Activated naive CD4-positive, alpha-beta T cell treated with anti-CD3 and anti-CD28 coated beads, Interleukin-2, amount 50 U/mL, for 24 hours (primary cell): ENCODE measurements around the gene SERPIND1.
A peak's percentile ranks its signal among the peaks of the same experiment; 100 is the strongest.
"Not testable (repeated sequence)": the region's sequence is repeated elsewhere in the genome, so short reads cannot be mapped to it uniquely, and the experiment has no call there.

Experiments
- H3K27ac Mint-ChIP-seq: one replicate; pipeline ENCODE4 v1.8.0; 2021; ENCODE audit warnings: mild to moderate bottlenecking, mixed read lengths
- H3K27me3 Mint-ChIP-seq: one replicate; pipeline ENCODE4 v1.8.0; 2021; ENCODE audit warnings: mixed read lengths
- H3K36me3 Mint-ChIP-seq: one replicate; pipeline ENCODE4 v1.8.0; 2021; ENCODE audit warnings: mixed read lengths
- H3K4me1 Mint-ChIP-seq: one replicate; pipeline ENCODE4 v1.8.0; 2021; ENCODE audit warnings: mixed read lengths
- H3K4me3 Mint-ChIP-seq: one replicate; pipeline ENCODE4 v1.8.0; 2021; ENCODE audit warnings: mild to moderate bottlenecking, mixed read lengths
- H3K9me3 Mint-ChIP-seq: one replicate; pipeline ENCODE4 v1.8.0; 2021; ENCODE audit warnings: mixed read lengths

The SERPIND1 gene

GRCh38 chr22:20808844-20809243 lies 34.9 kb downstream of the SERPIND1 start:
- Mint-ChIP-seq H3K4me1 (peaks cover 14% of the 10 kb centered on the region), H3K27ac (no peak overlapping the region), H3K36me3 (peaks cover 25% of the 10 kb centered on the region), H3K9me3 (no peaks in the 10 kb centered on the region), H3K27me3 (no peaks in the 10 kb centered on the region), H3K4me3 (no peak overlapping the region)

DNA sequence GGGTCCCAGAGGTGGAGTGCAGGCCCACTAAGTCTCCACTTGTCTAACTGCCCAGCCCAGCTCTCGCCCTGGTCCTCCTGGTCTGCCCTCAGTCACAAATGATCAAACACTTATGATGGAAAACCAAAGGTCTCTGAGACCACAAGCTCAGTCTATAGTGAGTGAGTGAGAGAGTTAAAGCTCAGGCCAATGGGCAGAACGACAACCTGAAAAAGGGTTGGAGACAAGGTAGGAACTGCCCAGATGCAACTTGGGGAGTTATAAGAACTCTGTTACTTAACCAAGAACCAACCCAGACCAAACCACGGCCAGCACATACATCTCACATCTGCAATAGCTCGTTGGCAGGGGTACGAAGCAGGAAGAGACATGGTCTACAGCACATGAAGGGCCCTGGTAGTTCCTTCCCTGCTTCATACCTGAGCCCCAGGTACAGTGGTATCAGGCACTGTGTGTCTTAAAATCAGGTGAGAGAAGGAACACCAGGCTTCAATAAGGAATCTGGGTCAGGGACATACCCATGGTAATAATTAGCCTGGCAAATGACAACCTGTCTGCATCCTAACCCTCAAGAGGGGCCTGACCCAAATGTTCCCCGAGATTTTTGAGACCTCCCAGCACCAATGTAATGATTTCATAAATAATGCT lies 35.7 kb downstream of the SERPIND1 start:
- H3K4me1 Mint-ChIP-seq, result peaks cover 14% of the 10 kb centered on the region
- H3K27me3 Mint-ChIP-seq, result no peaks in the 10 kb centered on the region
- H3K9me3 Mint-ChIP-seq, result no peaks in the 10 kb centered on the region
- H3K36me3 Mint-ChIP-seq, result peaks cover 26% of the 10 kb centered on the region
- H3K4me3 Mint-ChIP-seq, result no peak overlapping the region
- no peak overlapping the region for H3K27ac Mint-ChIP-seq

GRCh38 chr22:20810645-20811044 lies 36.7 kb downstream of the SERPIND1 start:
- Mint-ChIP-seq H3K9me3 (no peaks in the 10 kb centered on the region), H3K27ac (peak overlapping the region; percentile 87), H3K4me3 (peak overlapping the region; percentile 9), H3K27me3 (no peaks in the 10 kb centered on the region), H3K4me1 (peaks cover 14% of the 10 kb centered on the region), H3K36me3 (peaks cover 26% of the 10 kb centered on the region)

GRCh38 chr22:20811171-20811570 lies 37.3 kb downstream of the SERPIND1 start:
- Mint-ChIP-seq H3K36me3 (peaks cover 27% of the 10 kb centered on the region), H3K27me3 (no peaks in the 10 kb centered on the region), H3K4me1 (peaks cover 14% of the 10 kb centered on the region), H3K27ac (peak overlapping the region; percentile 87), H3K4me3 (peak overlapping the region; percentile 9), H3K9me3 (no peaks in the 10 kb centered on the region)

DNA sequence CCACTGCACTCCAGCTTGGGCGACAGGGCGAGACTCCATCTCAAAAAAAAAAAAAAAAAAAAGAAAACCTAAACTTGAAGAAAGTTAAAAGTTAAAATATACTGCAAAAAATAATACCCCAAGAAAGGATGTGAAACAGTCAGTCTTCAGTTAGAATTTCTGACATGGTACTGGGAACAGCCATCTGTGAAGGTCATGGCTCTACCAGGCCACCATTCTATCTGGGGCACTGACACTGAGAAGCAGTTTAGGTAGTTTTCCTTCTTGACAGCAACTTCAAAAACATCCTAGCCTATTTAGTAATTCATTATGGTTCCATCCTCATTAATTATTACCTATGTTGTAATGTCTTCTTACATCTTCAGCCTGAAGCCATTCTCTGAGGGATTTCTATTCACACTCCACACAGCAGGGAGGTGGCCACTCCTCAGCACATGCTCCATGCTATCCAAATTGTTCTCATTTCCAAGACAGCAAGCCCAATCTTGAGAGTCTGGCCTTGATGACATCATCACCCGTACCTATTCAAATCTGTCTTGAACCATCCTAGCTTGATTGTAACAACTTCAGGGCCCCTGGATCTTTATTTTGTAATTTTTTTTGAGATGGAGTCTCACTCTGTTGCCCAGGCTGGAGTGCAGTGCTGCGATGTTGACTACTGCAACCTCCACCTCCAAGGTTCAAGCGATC lies 38.2 kb downstream of the SERPIND1 start:
- H3K9me3 Mint-ChIP-seq, result no peaks in the 10 kb centered on the region
- H3K27me3 Mint-ChIP-seq, result no peaks in the 10 kb centered on the region
- H3K4me1 Mint-ChIP-seq, result peaks cover 14% of the 10 kb centered on the region
- peaks cover 27% of the 10 kb centered on the region for H3K36me3 Mint-ChIP-seq
- H3K4me3 Mint-ChIP-seq, result no peak overlapping the region
- H3K27ac Mint-ChIP-seq, result peak overlapping the region; percentile 36

- Mint-ChIP-seq H3K4me1 (peaks cover 14% of the 10 kb centered on the region), H3K9me3 (no peaks in the 10 kb centered on the region), H3K36me3 (peaks cover 27% of the 10 kb centered on the region), H3K27ac (no peak overlapping the region), H3K4me3 (no peak overlapping the region), H3K27me3 (no peaks in the 10 kb centered on the region)
Measured at GRCh38 chr22:20813056-20813455, 39.1 kb downstream of the SERPIND1 start.

GRCh38 chr22:20814221-20814808 lies 40.4 kb downstream of the SERPIND1 start:
- Mint-ChIP-seq H3K4me1 (peaks cover 14% of the 10 kb centered on the region), H3K27ac (no peak overlapping the region), H3K9me3 (no peaks in the 10 kb centered on the region), H3K4me3 (no peak overlapping the region), H3K36me3 (peaks cover 32% of the 10 kb centered on the region), H3K27me3 (no peaks in the 10 kb centered on the region)

DNA sequence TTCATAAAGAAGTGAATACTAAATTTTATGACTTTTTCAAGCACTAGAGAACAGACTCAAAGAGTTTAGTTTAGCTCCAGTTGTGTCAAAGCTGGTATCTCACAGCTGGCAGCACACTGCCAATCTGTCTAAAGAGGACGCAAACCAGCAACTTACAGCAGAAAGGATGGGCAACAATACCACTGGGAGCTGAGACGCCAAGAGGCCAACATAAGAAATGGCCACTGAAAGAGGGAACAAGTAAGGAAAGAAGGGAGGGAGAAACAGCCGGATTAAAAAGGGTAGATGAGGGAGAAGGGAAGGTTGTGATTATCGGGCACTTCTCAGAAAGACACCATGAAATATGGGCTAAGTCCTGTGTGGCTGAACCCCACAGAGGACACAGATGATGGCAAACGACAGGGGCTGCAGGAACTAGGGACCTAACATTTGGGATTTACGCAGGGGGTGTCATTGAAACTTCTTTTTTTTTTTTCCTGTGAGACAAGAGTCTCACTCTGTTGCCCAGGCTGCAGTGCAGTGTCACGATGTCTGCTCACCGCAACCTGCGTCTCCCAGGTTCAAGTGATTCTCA lies 41.7 kb downstream of the SERPIND1 start:
- Mint-ChIP-seq H3K4me3 (no peak overlapping the region), H3K4me1 (peaks cover 11% of the 10 kb centered on the region), H3K9me3 (no peaks in the 10 kb centered on the region), H3K36me3 (peaks cover 29% of the 10 kb centered on the region), H3K27me3 (no peaks in the 10 kb centered on the region), H3K27ac (no peak overlapping the region)

GRCh38 chr22:20816559-20816958 lies 42.6 kb downstream of the SERPIND1 start:
- no peak overlapping the region for H3K27ac Mint-ChIP-seq
- H3K4me3 Mint-ChIP-seq, result no peak overlapping the region
- H3K36me3 Mint-ChIP-seq, result peaks cover 25% of the 10 kb centered on the region
- no peaks in the 10 kb centered on the region for H3K27me3 Mint-ChIP-seq
- H3K4me1 Mint-ChIP-seq, result peaks cover 1% of the 10 kb centered on the region
- H3K9me3 Mint-ChIP-seq, result no peaks in the 10 kb centered on the region

DNA sequence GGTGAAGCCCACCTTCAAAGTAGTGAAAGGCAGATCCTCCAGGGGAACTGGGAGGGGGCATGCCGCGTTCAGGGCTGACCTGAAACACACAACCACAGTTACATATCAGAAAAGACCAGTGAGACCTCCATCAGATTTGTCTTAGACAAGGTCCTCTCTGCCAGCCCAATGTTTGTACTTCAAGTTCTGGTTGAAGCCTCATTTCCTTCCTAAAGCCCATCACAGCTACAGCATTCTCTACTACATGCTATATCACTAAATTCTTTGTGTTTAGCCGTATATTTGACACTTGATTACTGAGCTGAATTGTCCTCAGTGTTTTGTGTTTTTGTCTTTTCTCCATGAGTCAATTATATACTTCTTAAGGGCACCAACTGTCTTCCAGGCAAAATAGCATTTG lies 44.6 kb downstream of the SERPIND1 start:
- Mint-ChIP-seq H3K9me3 (no peaks in the 10 kb centered on the region), H3K27ac (no peak overlapping the region), H3K36me3 (peaks cover 21% of the 10 kb centered on the region), H3K4me3 (no peak overlapping the region), H3K27me3 (no peaks in the 10 kb centered on the region), H3K4me1 (no peaks in the 10 kb centered on the region)

DNA sequence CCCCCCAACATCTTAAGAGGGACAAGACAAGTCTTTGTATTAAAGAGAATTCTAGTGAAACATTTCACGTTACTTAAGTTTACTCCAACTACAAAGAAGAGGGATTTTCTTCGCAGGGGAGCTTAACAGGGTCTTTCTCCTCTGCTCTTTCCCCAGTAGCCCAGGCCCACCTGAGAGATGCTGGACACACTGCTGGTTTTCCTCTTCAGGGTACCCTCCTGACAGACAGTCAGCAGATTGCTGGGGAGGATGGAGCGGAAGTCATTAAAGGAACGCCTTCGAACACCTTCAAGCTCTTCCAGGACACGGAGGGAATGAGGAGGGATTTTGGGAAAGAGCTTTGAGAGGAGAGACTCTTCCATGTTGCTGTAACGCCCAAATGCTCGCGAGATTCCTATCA lies 45.6 kb downstream of the SERPIND1 start:
- Mint-ChIP-seq H3K36me3 (peaks cover 16% of the 10 kb centered on the region), H3K27me3 (no peaks in the 10 kb centered on the region), H3K4me3 (no peak overlapping the region), H3K9me3 (no peaks in the 10 kb centered on the region), H3K4me1 (no peaks in the 10 kb centered on the region), H3K27ac (no peak overlapping the region)

- H3K4me3 Mint-ChIP-seq, H3K27ac Mint-ChIP-seq, H3K4me1 Mint-ChIP-seq, H3K9me3 Mint-ChIP-seq, H3K27me3 Mint-ChIP-seq: not testable (repeated sequence)
- peaks cover 15% of the 10 kb centered on the region for H3K36me3 Mint-ChIP-seq
Measured at GRCh38 chr22:20821717-20822239, 47.9 kb downstream of the SERPIND1 start.

DNA sequence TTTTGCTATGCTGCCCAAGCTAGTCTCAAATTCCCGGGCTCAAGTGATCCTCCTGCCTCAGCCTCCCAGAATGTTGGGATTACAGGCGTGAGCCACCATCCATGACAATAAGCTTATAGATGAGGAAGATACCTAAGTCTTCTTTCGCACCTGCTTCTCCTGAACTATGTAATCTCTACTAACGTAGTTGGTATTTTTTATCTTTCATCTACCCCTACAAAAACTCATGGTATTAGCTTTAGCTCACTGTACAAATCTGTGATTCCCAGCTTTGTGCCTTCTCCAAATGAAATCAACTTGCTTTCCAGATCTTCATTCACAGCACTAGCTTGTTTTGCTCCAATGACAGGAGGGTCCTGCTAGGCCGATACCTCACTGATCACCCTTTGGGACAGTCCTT lies 48.3 kb downstream of the SERPIND1 start:
- Mint-ChIP-seq H3K4me3 (no peak overlapping the region), H3K4me1 (no peaks in the 10 kb centered on the region), H3K36me3 (peaks cover 19% of the 10 kb centered on the region), H3K27me3 (no peaks in the 10 kb centered on the region), H3K27ac (no peak overlapping the region), H3K9me3 (no peaks in the 10 kb centered on the region)

GRCh38 chr22:20823264-20823663 lies 49.4 kb downstream of the SERPIND1 start:
- Mint-ChIP-seq H3K27me3 (no peaks in the 10 kb centered on the region), H3K9me3 (no peaks in the 10 kb centered on the region), H3K36me3 (peaks cover 19% of the 10 kb centered on the region), H3K4me1 (no peaks in the 10 kb centered on the region), H3K4me3 (no peak overlapping the region), H3K27ac (no peak overlapping the region)

DNA sequence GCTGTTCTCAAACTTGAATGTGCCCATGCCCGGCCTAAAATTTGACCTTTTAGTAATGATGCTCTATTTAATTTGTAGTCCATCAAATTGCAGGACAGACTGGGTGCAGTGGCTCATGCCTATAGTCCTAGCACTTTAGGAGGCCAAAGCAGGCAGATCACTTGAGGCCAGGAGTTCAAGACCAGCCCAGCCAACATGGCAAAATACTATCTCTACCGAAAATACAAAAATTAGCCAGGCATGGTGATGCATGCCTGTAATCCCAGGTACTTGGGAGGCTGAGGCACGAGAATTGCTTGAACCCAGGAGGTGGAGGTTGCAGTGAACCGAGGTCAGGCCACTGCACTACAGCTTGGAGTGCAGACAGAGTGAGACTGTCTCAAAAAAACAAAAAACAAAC lies 51.3 kb downstream of the SERPIND1 start:
- H3K4me1 Mint-ChIP-seq, H3K27ac Mint-ChIP-seq, H3K27me3 Mint-ChIP-seq, H3K9me3 Mint-ChIP-seq, H3K4me3 Mint-ChIP-seq: not testable (repeated sequence)
- H3K36me3 Mint-ChIP-seq, result peaks cover 22% of the 10 kb centered on the region

DNA sequence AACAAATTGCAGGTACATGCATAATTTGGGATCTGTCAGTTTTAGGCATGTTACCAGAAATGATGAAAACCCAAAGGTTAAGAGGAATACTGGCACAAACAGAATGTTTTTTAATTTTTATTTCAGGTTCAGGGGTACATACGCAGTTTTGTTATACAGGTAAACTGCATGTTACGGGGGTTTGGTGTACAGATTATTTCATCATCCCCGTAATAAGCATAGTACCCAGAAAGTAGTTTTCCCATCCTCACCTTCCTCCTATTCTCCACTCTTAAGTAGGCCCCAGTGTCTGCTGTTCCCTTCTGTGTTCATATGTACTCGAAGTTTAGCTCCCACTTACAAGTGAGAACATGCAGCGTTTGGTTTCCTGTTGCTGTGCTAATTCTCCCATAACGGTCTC lies 51.7 kb downstream of the SERPIND1 start:
- Mint-ChIP-seq H3K27me3 (no peaks in the 10 kb centered on the region), H3K9me3 (no peaks in the 10 kb centered on the region), H3K4me3 (no peak overlapping the region), H3K27ac (no peak overlapping the region), H3K36me3 (peaks cover 26% of the 10 kb centered on the region), H3K4me1 (no peaks in the 10 kb centered on the region)
